ENCODE measurements around the gene UBE2E1.
"Not testable (repeated sequence)": the region's sequence is repeated elsewhere in the genome, so short reads cannot be mapped to it uniquely, and the experiment has no call there.

The UBE2E1 gene

GRCh38 chr3:23869977-23870662 lies 64.4 kb downstream of the UBE2E1 start:
- Histone ChIP-seq H4K20me1 (ENCODE audit: insufficient read depth, low read length, poor library complexity, severe bottlenecking) (peaks cover 72% of the 10 kb centered on the region), H3K4me3 (ENCODE audit: low read length, poor library complexity, severe bottlenecking) (no peak overlapping the region), H3K9me3 (ENCODE audit: insufficient read depth, low read depth, low read length) (no peaks in the 10 kb centered on the region), H3K27me3 (ENCODE audit: insufficient read depth, low read length, poor library complexity, severe bottlenecking) (no peaks in the 10 kb centered on the region), H3K79me2 (ENCODE audit: insufficient read depth, low read length) (peaks cover 79% of the 10 kb centered on the region), H3F3A (ENCODE audit: low read depth) (no peaks in the 10 kb centered on the region), H3K36me3 (ENCODE audit: insufficient read depth, low read length) (no peaks in the 10 kb centered on the region; the same call in 1 of the 2 replicates), H3K4me1 (ENCODE audit: insufficient read depth, low read length, poor library complexity, severe bottlenecking) (peaks cover 17% of the 10 kb centered on the region), H3K9me2 (replicated peaks; ENCODE audit: low read depth, low read length) (no peaks in the 10 kb centered on the region), H3K9ac (ENCODE audit: low read depth, low read length, poor library complexity, severe bottlenecking) (no peak overlapping the region), H2AFZ (ENCODE audit: low read length) (no peak overlapping the region), H3K4me2 (ENCODE audit: low read depth, low read length, poor library complexity, severe bottlenecking) (no peak overlapping the region)
- TF ChIP-seq, protein P1, sequence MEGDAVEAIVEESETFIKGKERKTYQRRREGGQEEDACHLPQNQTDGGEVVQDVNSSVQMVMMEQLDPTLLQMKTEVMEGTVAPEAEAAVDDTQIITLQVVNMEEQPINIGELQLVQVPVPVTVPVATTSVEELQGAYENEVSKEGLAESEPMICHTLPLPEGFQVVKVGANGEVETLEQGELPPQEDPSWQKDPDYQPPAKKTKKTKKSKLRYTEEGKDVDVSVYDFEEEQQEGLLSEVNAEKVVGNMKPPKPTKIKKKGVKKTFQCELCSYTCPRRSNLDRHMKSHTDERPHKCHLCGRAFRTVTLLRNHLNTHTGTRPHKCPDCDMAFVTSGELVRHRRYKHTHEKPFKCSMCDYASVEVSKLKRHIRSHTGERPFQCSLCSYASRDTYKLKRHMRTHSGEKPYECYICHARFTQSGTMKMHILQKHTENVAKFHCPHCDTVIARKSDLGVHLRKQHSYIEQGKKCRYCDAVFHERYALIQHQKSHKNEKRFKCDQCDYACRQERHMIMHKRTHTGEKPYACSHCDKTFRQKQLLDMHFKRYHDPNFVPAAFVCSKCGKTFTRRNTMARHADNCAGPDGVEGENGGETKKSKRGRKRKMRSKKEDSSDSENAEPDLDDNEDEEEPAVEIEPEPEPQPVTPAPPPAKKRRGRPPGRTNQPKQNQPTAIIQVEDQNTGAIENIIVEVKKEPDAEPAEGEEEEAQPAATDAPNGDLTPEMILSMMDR (conservative IDR thresholded peaks at IDR 0.05; ENCODE audit: low read length): no peak
- no peak for TF ChIP-seq EZH2phosphoT487 (IDR thresholded peaks at IDR 0.05; ENCODE audit: borderline replicate concordance)

DNA sequence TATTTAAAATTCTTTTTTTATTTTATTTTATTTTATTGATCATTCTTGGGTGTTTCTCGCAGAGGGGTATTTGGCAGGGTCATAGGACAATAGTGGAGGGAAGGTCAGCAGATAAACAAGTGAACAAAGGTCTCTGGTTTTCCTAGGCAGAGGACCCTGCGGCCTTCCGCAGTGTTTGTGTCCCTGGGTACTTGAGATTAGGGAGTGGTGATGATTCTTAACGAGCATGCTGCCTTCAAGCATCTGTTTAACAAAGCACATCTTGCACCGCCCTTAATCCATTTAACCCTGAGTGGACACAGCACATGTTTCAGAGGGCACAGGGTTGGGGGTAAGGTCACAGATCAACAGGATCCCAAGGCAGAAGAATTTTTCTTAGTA lies 64.9 kb downstream of the UBE2E1 start:
- not testable (repeated sequence) for H3K9me3 ChIP-seq (ENCODE audit: insufficient read depth, low read depth, low read length); H3K27me3 ChIP-seq (ENCODE audit: insufficient read depth, low read length, poor library complexity, severe bottlenecking); H3K9ac ChIP-seq (ENCODE audit: low read depth, low read length, poor library complexity, severe bottlenecking); H3K36me3 ChIP-seq (ENCODE audit: insufficient read depth, low read length); H2AFZ ChIP-seq (ENCODE audit: low read length); H3K4me2 ChIP-seq (ENCODE audit: low read depth, low read length, poor library complexity, severe bottlenecking); H3K4me3 ChIP-seq (ENCODE audit: low read length, poor library complexity, severe bottlenecking); H3K9me2 ChIP-seq (replicated peaks; ENCODE audit: low read depth, low read length); H3F3A ChIP-seq (ENCODE audit: low read depth)
- Histone ChIP-seq H3K4me1 (ENCODE audit: insufficient read depth, low read length, poor library complexity, severe bottlenecking) (peaks cover 12% of the 10 kb centered on the region), H3K79me2 (ENCODE audit: insufficient read depth, low read length) (peaks cover 79% of the 10 kb centered on the region), H4K20me1 (ENCODE audit: insufficient read depth, low read length, poor library complexity, severe bottlenecking) (peaks cover 72% of the 10 kb centered on the region)

DNA sequence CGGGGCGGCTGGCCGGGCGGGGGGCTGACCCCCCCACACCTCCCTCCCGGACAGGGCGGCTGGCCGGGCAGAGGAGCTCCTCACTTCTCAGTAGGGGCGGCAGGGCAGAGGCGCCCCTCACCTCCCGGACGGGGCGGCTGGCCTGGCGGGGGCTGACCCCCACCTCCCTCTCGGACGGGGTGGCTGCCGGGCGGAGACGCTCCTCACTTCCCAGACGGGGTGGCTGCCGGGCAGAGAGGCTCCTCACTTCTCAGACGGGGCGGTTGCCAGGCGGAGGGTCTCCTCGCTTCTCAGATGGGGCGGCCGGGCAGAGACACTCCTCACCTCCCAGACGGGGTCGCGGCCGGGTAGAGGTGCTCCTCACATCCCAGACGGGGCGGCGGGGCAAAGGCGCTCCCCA lies 65.6 kb downstream of the UBE2E1 start:
- H3K9ac ChIP-seq (ENCODE audit: low read depth, low read length, poor library complexity, severe bottlenecking); H3K9me3 ChIP-seq (ENCODE audit: insufficient read depth, low read depth, low read length); H2AFZ ChIP-seq (ENCODE audit: low read length); H3K9me2 ChIP-seq (replicated peaks; ENCODE audit: low read depth, low read length); H3K4me3 ChIP-seq (ENCODE audit: low read length, poor library complexity, severe bottlenecking); H3F3A ChIP-seq (ENCODE audit: low read depth); H3K4me1 ChIP-seq (ENCODE audit: insufficient read depth, low read length, poor library complexity, severe bottlenecking); H3K4me2 ChIP-seq (ENCODE audit: low read depth, low read length, poor library complexity, severe bottlenecking); H3K36me3 ChIP-seq (ENCODE audit: insufficient read depth, low read length); H3K27me3 ChIP-seq (ENCODE audit: insufficient read depth, low read length, poor library complexity, severe bottlenecking): not testable (repeated sequence)
- peaks cover 70% of the 10 kb centered on the region for H4K20me1 ChIP-seq (ENCODE audit: insufficient read depth, low read length, poor library complexity, severe bottlenecking)
- peaks cover 79% of the 10 kb centered on the region for H3K79me2 ChIP-seq (ENCODE audit: insufficient read depth, low read length)

GRCh38 chr3:23872330-23872729 lies 66.6 kb downstream of the UBE2E1 start:
- no peak overlapping the region for H3K4me2 ChIP-seq (ENCODE audit: low read depth, low read length, poor library complexity, severe bottlenecking)
- no peaks in the 10 kb centered on the region for H3F3A ChIP-seq (ENCODE audit: low read depth)
- peaks cover 70% of the 10 kb centered on the region for H4K20me1 ChIP-seq (ENCODE audit: insufficient read depth, low read length, poor library complexity, severe bottlenecking)
- H3K4me1 ChIP-seq (ENCODE audit: insufficient read depth, low read length, poor library complexity, severe bottlenecking): no peaks in the 10 kb centered on the region
- H3K4me3 ChIP-seq (ENCODE audit: low read length, poor library complexity, severe bottlenecking): no peak overlapping the region
- H3K9ac ChIP-seq (ENCODE audit: low read depth, low read length, poor library complexity, severe bottlenecking): no peak overlapping the region
- no peaks in the 10 kb centered on the region for H3K36me3 ChIP-seq (ENCODE audit: insufficient read depth, low read length)
- no peak for TF ChIP-seq EZH2phosphoT487 (IDR thresholded peaks at IDR 0.05; ENCODE audit: borderline replicate concordance)
- TF ChIP-seq, protein P1 (conservative IDR thresholded peaks at IDR 0.05; ENCODE audit: low read length): no peak
- H3K9me3 ChIP-seq (ENCODE audit: insufficient read depth, low read depth, low read length): no peaks in the 10 kb centered on the region
- peaks cover 79% of the 10 kb centered on the region for H3K79me2 ChIP-seq (ENCODE audit: insufficient read depth, low read length)
- no peaks in the 10 kb centered on the region for H3K9me2 ChIP-seq (replicated peaks; ENCODE audit: low read depth, low read length)
- H3K27me3 ChIP-seq (ENCODE audit: insufficient read depth, low read length, poor library complexity, severe bottlenecking): no peaks in the 10 kb centered on the region
- no peak overlapping the region for H2AFZ ChIP-seq (ENCODE audit: low read length)
